Suprapubic skin (tissue), 4 donors: ENCODE data around the gene PUM2.

Experiments
- POLR2A ChIP-seq, 2 donors: fragments of 450-650 bp; IDR thresholded peaks; one replicate each; pipeline ENCODE4 v1.6.1; 2017; ENCODE audit warnings: antibody characterized with exemption in 2 of 2, mild to moderate bottlenecking in 2 of 2, moderate library complexity in 2 of 2
- POLR2AphosphoS5 ChIP-seq, 3 donors: sonication (generic); formaldehyde crosslinking; IDR thresholded peaks; one replicate each; pipeline ENCODE4 v1.6.1; 2017; ENCODE audit warnings: antibody characterized with exemption in 3 of 3

DNA sequence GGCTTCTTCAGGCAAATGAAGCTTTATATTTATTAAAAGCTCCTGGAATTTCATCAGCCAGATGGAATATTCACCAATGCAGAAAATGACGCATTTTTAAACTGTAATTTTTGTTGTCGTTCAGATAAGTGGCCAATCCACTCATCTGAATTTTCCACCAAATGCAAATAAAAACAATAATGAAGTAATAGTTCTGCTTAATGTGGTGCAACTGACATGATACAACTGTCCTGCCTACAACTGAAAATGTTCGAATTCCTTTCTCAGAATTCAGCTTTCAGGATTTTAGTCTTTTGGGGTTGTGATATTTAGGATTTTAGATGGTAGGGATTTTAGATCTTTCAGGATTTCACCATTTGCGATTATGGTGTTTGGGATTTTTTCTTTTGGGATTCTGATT, 27.1 kb upstream of the PUM2 start:
- no peak for TF ChIP-seq POLR2A (IDR thresholded peaks at IDR 0.05)
- TF ChIP-seq POLR2AphosphoS5 (IDR thresholded peaks at IDR 0.05): no peak
